Hematopoietic multipotent progenitor cell (in vitro differentiated cells): Measurements from ENCODE around the gene SCN4B. TPM values are rescaled to one million over a fixed set of nuclear protein-coding genes. Genes with fewer than 3 reads are reported as not detected.
"Not testable (repeated sequence)": the region's sequence is repeated elsewhere in the genome, so short reads cannot be mapped to it uniquely, and the experiment has no call there.

Experiments used
- DNase-seq, 3 donors: peaks; one replicate each; pipeline ENCODE4 v3.0.0-alpha.2; 2011 to 2015; ENCODE audit warnings: low read depth in 2 of 3, low spot score in 2 of 3
- total RNA-seq: library from RNA; depleted of rRNA; stranded (reverse); fragments of >200 nt; gene quantifications from one replicate; pipeline ENCODE4 v1.2.3, GENCODE V29; 2012

SCN4B gene
- total RNA-seq: not detected

DNA sequence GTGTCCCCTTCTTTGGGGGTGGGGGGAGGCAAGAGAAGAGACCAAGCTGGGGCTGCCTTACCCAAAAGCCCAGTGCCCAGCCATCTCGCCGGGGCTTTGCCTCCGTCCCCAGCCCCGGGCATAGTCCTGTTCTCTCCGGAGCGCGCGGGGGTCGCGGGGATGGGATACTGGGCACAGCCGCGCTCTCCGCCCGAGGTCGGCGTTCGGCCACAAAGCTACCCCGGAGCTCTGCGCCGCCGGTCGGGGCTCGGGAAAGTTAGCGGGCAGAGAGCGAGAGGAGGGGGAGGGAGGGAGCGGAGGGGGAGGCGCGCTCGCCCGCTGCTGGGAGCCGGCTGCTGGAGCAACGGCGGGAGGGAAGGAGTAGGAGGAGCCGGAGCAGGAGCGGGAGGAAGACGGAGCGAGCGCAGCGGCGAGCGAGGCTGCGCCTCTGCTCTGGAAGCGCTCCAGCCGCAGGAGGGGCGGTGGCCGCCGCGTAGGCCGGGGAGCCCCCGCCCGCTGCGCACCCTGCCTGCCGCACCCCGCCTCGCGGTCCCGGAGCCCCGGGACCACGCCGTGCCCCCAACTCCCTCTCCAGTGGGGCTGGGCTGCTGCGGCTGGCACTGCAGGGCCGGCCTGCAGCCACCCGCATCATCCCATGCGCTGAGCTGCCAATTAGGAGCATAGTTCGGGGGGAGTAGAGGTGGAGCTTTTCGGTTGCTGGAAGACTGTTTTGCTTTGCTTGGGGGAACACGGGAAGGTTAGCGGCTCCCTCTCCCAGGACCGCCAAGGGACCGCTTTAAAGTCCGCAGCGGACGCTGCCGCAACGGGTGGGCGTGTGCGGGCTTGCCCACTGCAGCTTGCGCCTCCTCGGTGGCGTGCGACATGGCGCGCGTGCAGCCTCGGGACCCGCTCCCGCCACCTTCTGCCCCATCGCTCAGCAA lies at the start of gene SCN4B:
SCN4B (minus strand) TSS at position 272 of the 920 bp plus-strand sequence; CDS start at position 122, 150 bp downstream.
- peak in 1 of 3 donors; percentile 14 for DNase-seq

- DNase-seq: no peak
These were observed 49.3 kb upstream of the SCN4B start for GRCh38 chr11:118201966-118202365.

DNA sequence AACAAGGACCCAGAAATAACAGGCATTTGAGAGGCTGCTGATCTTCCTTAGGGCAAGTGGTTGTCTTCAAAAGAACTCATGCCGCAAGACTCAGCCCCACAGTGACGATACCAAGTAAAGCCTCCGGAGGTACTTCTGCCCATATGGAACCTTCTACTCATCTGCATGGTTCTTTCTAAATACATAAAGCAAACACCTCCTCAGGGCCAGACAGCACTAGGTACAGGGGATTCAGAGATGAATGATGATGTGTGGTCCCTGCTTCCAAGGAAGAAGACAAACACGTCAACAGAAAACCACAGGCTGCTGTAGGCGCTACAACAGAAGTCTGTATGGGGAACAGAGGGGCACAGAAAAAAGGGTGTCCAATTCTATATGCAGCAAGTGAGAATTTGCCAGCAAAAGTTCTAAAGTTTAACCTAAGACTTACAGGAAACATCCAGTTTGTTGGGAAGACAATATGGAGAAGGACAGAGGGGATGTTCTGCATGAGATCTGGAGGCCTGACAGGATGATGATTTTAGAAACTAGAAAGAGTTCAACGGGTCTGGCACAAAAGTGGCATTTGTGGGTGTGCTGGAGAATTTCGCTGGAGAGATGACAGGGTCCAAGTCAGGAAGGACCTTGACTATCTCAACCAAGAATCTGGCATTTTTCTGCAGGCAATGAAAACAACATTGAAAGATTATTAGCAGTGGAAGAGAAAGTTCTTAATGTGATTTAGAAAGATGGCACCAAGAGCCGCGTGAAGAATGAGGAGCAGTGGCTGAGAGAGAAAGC lies 48.5 kb upstream of the SCN4B start:
- peak in 1 of 3 donors; percentile 28 for DNase-seq

DNA sequence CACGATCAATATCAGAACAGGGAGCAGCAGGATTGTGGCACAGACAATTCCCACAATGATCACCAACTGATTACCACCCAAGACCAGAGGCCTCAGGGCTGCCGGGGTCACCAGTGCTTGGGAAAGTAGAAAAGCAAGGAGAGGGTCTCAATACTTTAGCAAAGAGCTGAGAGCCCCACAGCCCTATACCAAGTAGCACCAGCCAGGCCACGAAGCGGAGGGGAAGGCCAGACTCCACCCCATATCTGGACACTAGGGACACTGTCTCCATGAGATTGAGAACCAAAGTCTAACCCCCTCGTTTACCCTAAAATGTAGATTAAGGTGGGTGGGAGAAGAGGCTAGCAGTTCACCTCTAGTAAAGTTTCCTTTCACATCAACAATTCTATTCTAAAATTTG lies 47.9 kb upstream of the SCN4B start:
- no peak for DNase-seq

DNA sequence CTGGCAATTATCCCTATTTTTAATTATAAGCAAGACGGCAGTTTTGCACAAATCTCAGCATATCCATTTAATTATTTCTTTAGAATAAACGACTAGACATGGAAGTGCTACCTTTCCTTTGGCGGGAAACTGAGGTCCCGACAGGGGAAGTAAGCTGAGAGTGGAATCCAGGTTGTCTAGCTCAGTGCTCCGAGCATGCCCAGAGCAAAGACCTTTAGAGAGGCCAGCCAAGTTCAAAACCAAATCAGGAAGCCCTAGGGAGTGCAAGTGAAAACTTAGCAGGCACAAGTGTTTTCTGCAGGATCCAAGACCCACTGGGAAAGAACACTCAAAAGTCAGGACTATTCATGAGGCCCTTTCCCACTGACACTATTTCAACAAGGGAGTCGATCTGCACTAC lies 46.5 kb upstream of the SCN4B start:
- DNase-seq: no peak

GRCh38 chr11:118198370-118198769 lies 45.7 kb upstream of the SCN4B start:
- DNase-seq: peak; percentile 60 to 76 (median 72)

GRCh38 chr11:118194835-118195627 lies 42.4 kb upstream of the SCN4B start:
- no peak for DNase-seq

DNA sequence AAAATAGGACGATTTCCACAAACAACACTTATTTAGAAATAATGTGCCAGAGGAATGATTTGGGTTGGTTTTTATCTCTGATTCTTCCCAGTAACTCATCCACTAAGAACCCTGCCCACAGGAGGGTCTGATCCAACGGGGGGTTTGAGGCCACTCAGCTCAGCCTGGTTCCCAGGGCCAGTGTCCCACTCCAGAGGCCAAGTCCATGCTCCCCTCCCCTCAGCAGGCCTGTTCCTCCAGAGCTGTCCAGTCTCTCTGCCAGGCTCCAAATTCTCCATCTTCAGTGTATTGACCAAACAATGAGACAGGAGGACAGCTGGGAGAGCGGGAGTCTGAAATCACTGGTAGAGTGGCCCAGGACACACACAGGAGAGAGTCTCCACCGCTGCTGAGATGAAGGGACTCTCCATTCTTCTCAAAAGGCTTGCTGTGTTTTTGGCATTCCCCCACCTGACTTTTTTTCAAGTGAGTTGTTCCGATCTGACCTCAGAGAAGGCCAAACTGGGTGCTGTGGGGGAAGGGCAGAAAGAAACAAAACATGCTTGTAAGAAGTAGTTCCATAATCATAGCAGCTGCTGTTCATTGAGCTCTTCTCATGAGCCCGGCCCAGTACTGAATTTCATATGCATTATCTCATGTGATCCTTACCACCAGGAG lies 41.4 kb upstream of the SCN4B start:
- no peak for DNase-seq

DNA sequence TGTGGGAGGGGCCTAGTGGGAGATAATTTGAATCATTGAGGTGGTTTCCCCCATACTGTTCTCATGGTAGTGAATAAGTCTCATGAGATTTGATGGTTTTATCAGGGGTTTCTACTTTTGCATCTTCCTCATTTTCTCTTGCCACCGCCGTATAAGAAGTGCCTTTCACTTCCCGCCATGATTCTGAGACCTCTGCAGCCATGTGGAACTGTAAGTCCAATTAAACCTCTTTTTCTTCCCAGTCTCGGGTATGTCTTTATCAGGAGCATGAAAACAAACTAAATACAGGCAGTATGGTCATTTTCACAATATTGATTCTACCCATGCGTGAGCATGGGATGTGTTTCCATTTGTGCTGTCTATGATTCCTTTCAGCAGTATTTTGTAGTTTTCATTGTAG lies 40.2 kb upstream of the SCN4B start:
- DNase-seq: not testable (repeated sequence)

- DNase-seq: not testable (repeated sequence)
These were observed 38.4 kb upstream of the SCN4B start for GRCh38 chr11:118190942-118191506.

DNA sequence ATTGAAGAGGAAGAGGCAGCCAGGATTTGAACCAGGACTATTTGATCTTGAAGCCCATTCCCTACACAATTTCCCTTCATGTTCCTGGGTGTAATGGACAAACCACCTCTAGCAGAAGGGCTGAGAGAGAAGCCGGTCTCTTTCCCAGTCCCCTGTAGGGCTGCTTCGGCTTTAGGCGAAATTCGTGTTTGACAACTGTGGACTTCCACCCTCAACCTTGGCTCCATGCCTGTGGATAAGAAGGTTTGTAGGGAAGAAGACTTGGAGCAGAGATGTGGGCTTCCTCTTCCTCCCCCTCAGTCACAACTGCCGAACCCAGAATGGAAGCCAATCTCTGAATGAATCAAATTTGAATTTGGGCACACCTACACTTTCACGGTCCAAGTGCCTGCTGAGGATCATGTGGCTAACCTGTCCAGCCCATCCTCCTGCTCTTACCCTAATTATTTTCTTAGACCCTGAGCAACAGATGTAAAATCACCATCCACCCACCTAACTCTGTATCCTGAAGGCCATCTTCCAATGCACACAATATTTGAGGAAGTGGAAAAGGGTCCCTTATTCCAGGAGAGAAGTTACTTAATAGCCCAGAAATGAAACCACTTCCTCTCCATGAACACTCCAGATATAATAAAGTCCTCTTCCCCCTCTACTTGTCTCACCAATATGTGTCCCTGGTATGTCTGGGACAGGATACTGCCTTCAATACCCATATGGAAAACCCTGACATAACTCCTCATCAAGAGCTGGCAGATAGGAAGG lies 33.9 kb upstream of the SCN4B start:
- no peak for DNase-seq

- no peak for DNase-seq
These were observed 32.4 kb upstream of the SCN4B start for GRCh38 chr11:118184784-118185579.

DNA sequence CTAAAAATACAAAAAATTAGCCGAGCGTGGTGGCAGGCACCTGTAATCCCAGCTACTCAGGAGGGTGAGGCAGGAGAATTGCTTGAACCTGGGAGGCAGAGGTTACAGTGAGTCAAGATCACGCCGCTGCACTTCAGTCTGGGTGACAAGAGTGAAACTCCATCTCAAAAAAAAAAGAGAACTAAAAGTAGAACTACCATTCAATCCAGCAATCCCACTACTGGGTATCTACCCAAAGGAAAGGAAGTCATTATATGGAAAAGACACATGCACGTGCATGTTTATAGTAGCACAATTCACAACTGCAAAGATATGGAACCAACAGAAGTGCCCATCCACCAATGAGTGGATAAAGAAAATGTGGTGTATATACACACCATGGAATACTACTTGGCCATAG lies 31.1 kb upstream of the SCN4B start:
- not testable (repeated sequence) for DNase-seq

- peak in 2 of 3 donors; percentile 68 to 80 for DNase-seq
These were observed 27.7 kb upstream of the SCN4B start for GRCh38 chr11:118180300-118180703.

GRCh38 chr11:118176778-118177134 lies 24.1 kb upstream of the SCN4B start:
- no peak for DNase-seq

DNA sequence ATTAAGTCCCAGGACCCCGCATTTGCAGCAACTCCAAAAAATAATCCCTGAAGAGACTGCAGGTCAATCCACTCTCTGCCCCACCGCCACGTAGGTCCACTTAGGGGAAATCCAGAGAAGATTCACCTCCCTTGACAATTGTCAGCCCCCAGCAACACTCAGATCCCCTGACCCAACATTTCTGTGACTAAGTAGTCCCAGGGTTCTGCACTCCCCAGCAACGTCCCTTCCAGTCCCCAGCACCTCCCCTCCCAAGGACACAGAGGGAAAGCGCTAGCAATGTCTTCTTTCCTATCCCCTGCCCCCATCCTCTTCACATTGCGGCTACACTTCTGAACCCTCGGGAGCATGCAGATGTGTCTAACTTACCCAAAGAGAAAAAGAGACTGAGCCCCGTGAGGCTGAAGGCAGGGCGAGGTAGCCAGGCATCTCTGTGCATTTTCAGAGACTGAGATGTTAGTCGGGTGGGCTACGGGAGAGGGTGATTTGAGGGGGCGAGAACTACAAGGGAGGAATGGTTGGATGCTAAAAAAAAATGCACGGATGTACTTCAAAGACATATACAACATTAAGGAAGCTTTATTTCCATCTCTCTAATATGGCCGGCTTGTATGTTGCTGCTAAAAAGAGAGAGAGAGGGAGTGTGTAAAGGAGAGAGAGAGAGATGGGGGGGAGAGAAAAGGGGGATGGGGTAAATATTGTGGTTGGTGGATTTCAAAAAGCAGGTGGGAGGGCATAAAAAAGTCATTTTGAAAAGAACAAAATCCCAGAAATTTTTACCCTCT lies 23.6 kb upstream of the SCN4B start, which contains the start of gene SCN2B:
SCN2B (minus strand) TSS at position 647 of the 785 bp plus-strand sequence; CDS start at position 439, 208 bp downstream.
- DNase-seq: peak in 2 of 3 donors; percentile 34 to 37
